ENCODE measurements around the gene PBX1.

The PBX1 gene

GRCh38 chr1:164880199-164880598 lies 321.2 kb downstream of the PBX1 start:
- no peak overlapping the region for H3K4me3 ChIP-seq (ENCODE audit: low read length)
- H3K9me3 ChIP-seq (ENCODE audit: control insufficient read depth, low read length): no peaks in the 10 kb centered on the region
- H3K9ac ChIP-seq (ENCODE audit: low read length): no peak overlapping the region
- no peaks in the 10 kb centered on the region for H3K27me3 ChIP-seq (ENCODE audit: control insufficient read depth, insufficient read depth, low read length)
- H3K36me3 ChIP-seq (ENCODE audit: control insufficient read depth, insufficient read depth, low read length): no peaks in the 10 kb centered on the region
- no peaks in the 10 kb centered on the region for H3K4me1 ChIP-seq (ENCODE audit: control insufficient read depth, insufficient read depth, low read length)

- Histone ChIP-seq H3K4me1 (ENCODE audit: control insufficient read depth, insufficient read depth, low read length) (no peaks in the 10 kb centered on the region), H3K9me3 (ENCODE audit: control insufficient read depth, low read length) (no peaks in the 10 kb centered on the region), H3K36me3 (ENCODE audit: control insufficient read depth, insufficient read depth, low read length) (no peaks in the 10 kb centered on the region), H3K9ac (ENCODE audit: low read length) (no peak overlapping the region), H3K4me3 (ENCODE audit: low read length) (no peak overlapping the region), H3K27me3 (ENCODE audit: control insufficient read depth, insufficient read depth, low read length) (no peaks in the 10 kb centered on the region)
Measured at GRCh38 chr1:164880644-164881043, 321.7 kb downstream of the PBX1 start.

GRCh38 chr1:164885311-164885710 lies 326.3 kb downstream of the PBX1 start:
- Histone ChIP-seq H3K9ac (ENCODE audit: low read length) (no peak overlapping the region), H3K9me3 (ENCODE audit: control insufficient read depth, low read length) (no peaks in the 10 kb centered on the region), H3K4me3 (ENCODE audit: low read length) (no peak overlapping the region), H3K36me3 (ENCODE audit: control insufficient read depth, insufficient read depth, low read length) (no peaks in the 10 kb centered on the region), H3K4me1 (ENCODE audit: control insufficient read depth, insufficient read depth, low read length) (no peaks in the 10 kb centered on the region), H3K27me3 (ENCODE audit: control insufficient read depth, insufficient read depth, low read length) (no peaks in the 10 kb centered on the region)

GRCh38 chr1:164886101-164886500 lies 327.1 kb downstream of the PBX1 start:
- H3K27me3 ChIP-seq (ENCODE audit: control insufficient read depth, insufficient read depth, low read length): no peaks in the 10 kb centered on the region
- no peaks in the 10 kb centered on the region for H3K9me3 ChIP-seq (ENCODE audit: control insufficient read depth, low read length)
- H3K36me3 ChIP-seq (ENCODE audit: control insufficient read depth, insufficient read depth, low read length): no peaks in the 10 kb centered on the region
- H3K4me3 ChIP-seq (ENCODE audit: low read length): no peak overlapping the region
- H3K9ac ChIP-seq (ENCODE audit: low read length): no peak overlapping the region
- peaks cover 3% of the 10 kb centered on the region for H3K4me1 ChIP-seq (ENCODE audit: control insufficient read depth, insufficient read depth, low read length)

GRCh38 chr1:164891615-164892014 lies 332.6 kb downstream of the PBX1 start:
- Histone ChIP-seq H3K4me3 (ENCODE audit: low read length) (no peak overlapping the region), H3K9me3 (ENCODE audit: control insufficient read depth, low read length) (no peaks in the 10 kb centered on the region), H3K9ac (ENCODE audit: low read length) (no peak overlapping the region), H3K27me3 (ENCODE audit: control insufficient read depth, insufficient read depth, low read length) (no peaks in the 10 kb centered on the region), H3K4me1 (ENCODE audit: control insufficient read depth, insufficient read depth, low read length) (peaks cover 4% of the 10 kb centered on the region), H3K36me3 (ENCODE audit: control insufficient read depth, insufficient read depth, low read length) (no peaks in the 10 kb centered on the region)

- no peak overlapping the region for H3K4me3 ChIP-seq (ENCODE audit: low read length)
- H3K9ac ChIP-seq (ENCODE audit: low read length): no peak overlapping the region
- H3K4me1 ChIP-seq (ENCODE audit: control insufficient read depth, insufficient read depth, low read length): peaks cover 4% of the 10 kb centered on the region
- H3K9me3 ChIP-seq (ENCODE audit: control insufficient read depth, low read length): no peaks in the 10 kb centered on the region
- no peaks in the 10 kb centered on the region for H3K27me3 ChIP-seq (ENCODE audit: control insufficient read depth, insufficient read depth, low read length)
- no peaks in the 10 kb centered on the region for H3K36me3 ChIP-seq (ENCODE audit: control insufficient read depth, insufficient read depth, low read length)
Measured at GRCh38 chr1:164895026-164895912, 336.3 kb downstream of the PBX1 start.

GRCh38 chr1:164901031-164901430 lies 342.0 kb downstream of the PBX1 start:
- Histone ChIP-seq H3K4me1 (ENCODE audit: control insufficient read depth, insufficient read depth, low read length) (no peaks in the 10 kb centered on the region), H3K4me3 (ENCODE audit: low read length) (no peak overlapping the region), H3K9me3 (ENCODE audit: control insufficient read depth, low read length) (no peaks in the 10 kb centered on the region), H3K27me3 (ENCODE audit: control insufficient read depth, insufficient read depth, low read length) (no peaks in the 10 kb centered on the region), H3K36me3 (ENCODE audit: control insufficient read depth, insufficient read depth, low read length) (no peaks in the 10 kb centered on the region), H3K9ac (ENCODE audit: low read length) (no peak overlapping the region)
